Smooth muscle cell (in vitro differentiated cells): Measurements from ENCODE around the gene ARHGAP26. TPM values are rescaled to one million over a fixed set of nuclear protein-coding genes. Genes with fewer than 3 reads are reported as not detected.
A peak's percentile ranks its signal among the peaks of the same experiment; 100 is the strongest.

Experiments used
- DNase-seq: peaks from one replicate; lab custom pipeline; 2025; ENCODE audit not compliant: unreplicated experiment; lab: John Stamatoyannopoulos, UW
- H2AFZ ChIP-seq: fragments of 200-600 bp; sonication (generic); 2 replicates; pipeline ENCODE4 v1.6.0; 2016; ENCODE audit warnings: antibody characterized with exemption, low read depth, mild to moderate bottlenecking
- H3F3A ChIP-seq: fragments of 200-600 bp; sonication (generic); 2 replicates; pipeline ENCODE4 v1.6.0; 2017; ENCODE audit warnings: antibody characterized with exemption, low read depth
- H3K27ac ChIP-seq: fragments of 200-600 bp; sonication (generic); 2 replicates; pipeline ENCODE4 v1.5.1; 2016; ENCODE audit warnings: low read depth, mild to moderate bottlenecking
- H3K27me3 ChIP-seq: fragments of 200-600 bp; sonication (generic); 2 replicates; pipeline ENCODE4 v1.6.1; 2016; ENCODE audit warnings: low read depth, mild to moderate bottlenecking
- H3K36me3 ChIP-seq: fragments of 200-600 bp; sonication (generic); 2 replicates; pipeline ENCODE4 v1.5.1; 2016; ENCODE audit warnings: low read depth
- H3K4me1 ChIP-seq: fragments of 200-600 bp; sonication (generic); 2 replicates; pipeline ENCODE4 v1.5.1; 2016; ENCODE audit warnings: low read depth
- H3K4me2 ChIP-seq: fragments of 200-600 bp; sonication (generic); 2 replicates; pipeline ENCODE4 v1.6.0; 2016; ENCODE audit warnings: mild to moderate bottlenecking
- H3K4me3 ChIP-seq: fragments of 200-600 bp; sonication (generic); 2 replicates; pipeline ENCODE4 v1.5.1; 2016; ENCODE audit warnings: mild to moderate bottlenecking
- H3K79me2 ChIP-seq: fragments of 200-600 bp; sonication (generic); 2 replicates; pipeline ENCODE4 v1.6.0; 2016; ENCODE audit warnings: low read depth, mild to moderate bottlenecking
- H3K9ac ChIP-seq: fragments of 200-600 bp; sonication (generic); 2 replicates; pipeline ENCODE4 v1.6.0; 2016; ENCODE audit warnings: low read depth
- H3K9me3 ChIP-seq: fragments of 200-600 bp; sonication (generic); replicated peaks from 2 replicates; pipeline ENCODE4 v1.5.1; 2016; ENCODE audit warnings: low read depth
- H4K20me1 ChIP-seq: fragments of 200-600 bp; sonication (generic); 2 replicates; pipeline ENCODE4 v1.6.0; 2016; ENCODE audit warnings: low read depth
- CTCF ChIP-seq: fragments of 200-600 bp; sonication (generic); IDR thresholded peaks from 2 replicates; pipeline ENCODE4 v1.5.1; 2017; ENCODE audit warnings: borderline replicate concordance, mild to moderate bottlenecking, antibody characterized with exemption; ENCODE audit not compliant: insufficient read depth, poor library complexity, severe bottlenecking
- WGBS: methylation state at CpG from one replicate; pipeline ENCODE4 v1.1.7; 2016; ENCODE audit warnings: low lambda C conversion rate; 5-methylcytosine and 5-hydroxymethylcytosine counted together
- polyA plus RNA-seq: library from polyadenylated mRNA; unstranded; fragments of >200 nt; fragmentation: Nextera tagmentation; extraction: Ambion mirVana; gene quantifications from 2 replicates; pipeline ENCODE4 v1.2.1, GENCODE V29; 2016
- total RNA-seq: library from RNA; depleted of rRNA; stranded (reverse); fragments of >200 nt; gene quantifications from 2 replicates; pipeline ENCODE4 v1.2.3, GENCODE V29; 2014

The ARHGAP26 gene
- total and polyA plus RNA-seq, 2 experiments from 2014 or later = 2.2 to 5.1 TPM

- H3K36me3 ChIP-seq = no peaks in the 10 kb centered on the region
- H3K27me3 ChIP-seq = no peaks in the 10 kb centered on the region
- no peak overlapping the region for H3K4me2 ChIP-seq
- no peak overlapping the region for H2AFZ ChIP-seq
- H3K4me3 ChIP-seq = no peak overlapping the region
- H3K9me3 ChIP-seq = no peaks in the 10 kb centered on the region
- no peak for TF ChIP-seq CTCF
- H3K27ac ChIP-seq = peak overlapping the region; percentile 90
- H3K4me1 ChIP-seq = peaks cover 21% of the 10 kb centered on the region
- no peaks in the 10 kb centered on the region for H4K20me1 ChIP-seq
- H3K9ac ChIP-seq = no peak overlapping the region
- 78% methylated on average over 7 of the region's 8 CpGs for WGBS
- peaks cover 38% of the 10 kb centered on the region for H3F3A ChIP-seq
- no peak for DNase-seq
- H3K79me2 ChIP-seq = no peaks in the 10 kb centered on the region
These were observed 296.5 kb downstream of the ARHGAP26 start for GRCh38 chr5:143066556-143067281.

GRCh38 chr5:143068712-143069111 lies 298.5 kb downstream of the ARHGAP26 start:
- no peaks in the 10 kb centered on the region for H3K79me2 ChIP-seq
- TF ChIP-seq CTCF = no peak
- H3K27ac ChIP-seq = peak overlapping the region; percentile 75
- no peaks in the 10 kb centered on the region for H3K27me3 ChIP-seq
- peak overlapping the region; percentile 8 for H2AFZ ChIP-seq
- H3K4me1 ChIP-seq = peaks cover 22% of the 10 kb centered on the region
- peaks cover 2% of the 10 kb centered on the region for H3K36me3 ChIP-seq
- peaks cover 30% of the 10 kb centered on the region for H3F3A ChIP-seq
- no peaks in the 10 kb centered on the region for H3K9me3 ChIP-seq
- H3K4me2 ChIP-seq = peak overlapping the region; percentile 43
- DNase-seq = no peak
- H3K9ac ChIP-seq = no peak overlapping the region
- H4K20me1 ChIP-seq = no peaks in the 10 kb centered on the region
- no peak overlapping the region for H3K4me3 ChIP-seq

- TF ChIP-seq CTCF = no peak
- H3K4me2 ChIP-seq = no peak overlapping the region
- peaks cover 20% of the 10 kb centered on the region for H3K4me1 ChIP-seq
- no peak overlapping the region for H3K9ac ChIP-seq
- no peaks in the 10 kb centered on the region for H3K27me3 ChIP-seq
- DNase-seq = no peak
- H3K27ac ChIP-seq = no peak overlapping the region
- no peaks in the 10 kb centered on the region for H4K20me1 ChIP-seq
- H3K36me3 ChIP-seq = peaks cover 2% of the 10 kb centered on the region
- H3F3A ChIP-seq = peaks cover 10% of the 10 kb centered on the region
- H3K79me2 ChIP-seq = no peaks in the 10 kb centered on the region
- no peak overlapping the region for H2AFZ ChIP-seq
- no peak overlapping the region for H3K4me3 ChIP-seq
- H3K9me3 ChIP-seq = no peaks in the 10 kb centered on the region
These were observed 301.8 kb downstream of the ARHGAP26 start for GRCh38 chr5:143071927-143072326.

GRCh38 chr5:143072734-143073133 lies 302.6 kb downstream of the ARHGAP26 start:
- peaks cover 2% of the 10 kb centered on the region for H3K36me3 ChIP-seq
- TF ChIP-seq CTCF = no peak
- no peak overlapping the region for H3K27ac ChIP-seq
- no peaks in the 10 kb centered on the region for H3K9me3 ChIP-seq
- H3K79me2 ChIP-seq = no peaks in the 10 kb centered on the region
- no peaks in the 10 kb centered on the region for H3K27me3 ChIP-seq
- no peak for DNase-seq
- H3K4me3 ChIP-seq = no peak overlapping the region
- no peak overlapping the region for H2AFZ ChIP-seq
- H3K4me1 ChIP-seq = peaks cover 20% of the 10 kb centered on the region
- H3K4me2 ChIP-seq = no peak overlapping the region
- no peak overlapping the region for H3K9ac ChIP-seq
- H3F3A ChIP-seq = peaks cover 10% of the 10 kb centered on the region
- H4K20me1 ChIP-seq = no peaks in the 10 kb centered on the region
